Measurements from ENCODE around the gene DPF3. TPM values are rescaled to one million over a fixed set of nuclear protein-coding genes. Genes with fewer than 3 reads are reported as not detected.

The DPF3 gene
- total RNA-seq, 2 donors from 2014 or later, result 0.78 to 4.0 TPM

- no peak for ATAC-seq
Measured at GRCh38 chr14:72744416-72745120, 149.3 kb downstream of the DPF3 start.

GRCh38 chr14:72743626-72744025 lies 150.3 kb downstream of the DPF3 start:
- intact Hi-C loops (cut with DNase I), result no loop called here
- 18% methylated on average over 2 of the region's 2 CpGs for WGBS, 2 donors
- peak overlapping the region in 3 of 4 donors; percentile 27 to 48 (median 40) for H3K27ac ChIP-seq
- H3K36me3 ChIP-seq (replicated peaks in 1 of 2; ENCODE audit: insufficient read depth in 1 of 2, low read depth in 2 of 2), result no peaks in the 10 kb centered on the region
- peaks cover 22% of the 10 kb centered on the region for H3K4me1 ChIP-seq
- peak; percentile 61 for ATAC-seq
- no peaks in the 10 kb centered on the region for H3K27me3 ChIP-seq
- H3K9me3 ChIP-seq, result no peaks in the 10 kb centered on the region
- peak; percentile 52 to 86 (median 72) for DNase-seq
- TF ChIP-seq CTCF (IDR thresholded peaks at IDR 0.05) (no peak), POLR2A (IDR thresholded peaks at IDR 0.05) (no peak)
- no peak overlapping the region for H3K4me3 ChIP-seq

More at GRCh38 chr14:72744416-72745120, 149.3 kb downstream of the DPF3 start:
- Histone ChIP-seq H3K27me3 (no peaks in the 10 kb centered on the region), H3K4me3 (no peak overlapping the region), H3K4me1 (peaks cover 22% of the 10 kb centered on the region), H3K9me3 (no peaks in the 10 kb centered on the region), H3K27ac (peak overlapping the region in 2 of 4 donors; percentile 40 to 48), H3K36me3 (replicated peaks in 1 of 2; ENCODE audit: insufficient read depth in 1 of 2, low read depth in 2 of 2) (no peaks in the 10 kb centered on the region)
- intact Hi-C loops (cut with DNase I), result no loop called here
- WGBS, 2 donors, result 89 to 90% methylated on average over 8 of the region's 8 CpGs
- no peak for TF ChIP-seq POLR2A (IDR thresholded peaks at IDR 0.05)
- no peak for TF ChIP-seq CTCF (IDR thresholded peaks at IDR 0.05)
- no peak for DNase-seq

GRCh38 chr14:72742838-72743195 lies 151.1 kb downstream of the DPF3 start:
- H3K4me1 ChIP-seq, result peaks cover 22% of the 10 kb centered on the region
- DNase-seq, result no peak
- no peaks in the 10 kb centered on the region for H3K27me3 ChIP-seq
- H3K9me3 ChIP-seq, result no peaks in the 10 kb centered on the region
- no peak for ATAC-seq
- H3K27ac ChIP-seq, result peak overlapping the region in 3 of 4 donors; percentile 34 to 40 (median 40)
- H3K36me3 ChIP-seq (replicated peaks in 1 of 2; ENCODE audit: insufficient read depth in 1 of 2, low read depth in 2 of 2), result no peaks in the 10 kb centered on the region
- intact Hi-C loops (cut with DNase I), result no loop called here
- TF ChIP-seq CTCF (IDR thresholded peaks at IDR 0.05), result no peak
- TF ChIP-seq POLR2A (IDR thresholded peaks at IDR 0.05), result no peak
- 76 to 80% methylated on average over 8 to 9 of the region's 10 CpGs for WGBS, 2 donors
- H3K4me3 ChIP-seq, result no peak overlapping the region

- H3K27ac ChIP-seq, result peak overlapping the region in 1 of 4 donors; percentile 40
- intact Hi-C loops (cut with DNase I), result no loop called here
- 84 to 88% methylated on average over 23 to 27 of the region's 27 CpGs for WGBS, 2 donors
- no peaks in the 10 kb centered on the region for H3K9me3 ChIP-seq
- H3K4me3 ChIP-seq, result no peak overlapping the region
- TF ChIP-seq CTCF (IDR thresholded peaks at IDR 0.05), result no peak
- TF ChIP-seq POLR2A (IDR thresholded peaks at IDR 0.05), result no peak
- DNase-seq, result no peak
- ATAC-seq, result no peak
- H3K27me3 ChIP-seq, result no peaks in the 10 kb centered on the region
- H3K36me3 ChIP-seq (replicated peaks in 1 of 2; ENCODE audit: insufficient read depth in 1 of 2, low read depth in 2 of 2), result no peaks in the 10 kb centered on the region
- H3K4me1 ChIP-seq, result peaks cover 22% of the 10 kb centered on the region
Measured at GRCh38 chr14:72742118-72742837, 151.6 kb downstream of the DPF3 start.
